Activated B cell treated with CpG ODN at 0.5 μM for 24 hours (primary cell): ENCODE measurements around the gene BABAM2. TPM values are rescaled to one million over a fixed set of nuclear protein-coding genes. Genes with fewer than 3 reads are reported as not detected.

ENCODE experiments used
- ATAC-seq: fragments of 200-7000 bp; cut with Tn5 transposase; one replicate; pipeline ENCODE4 v1.10.0; 2021; ENCODE audit warnings: low read depth, mild to moderate bottlenecking, moderate library complexity
- CTCF ChIA-PET: fragments of 350-600 bp; sonication (Branson Sonifier 250); formaldehyde crosslinking; loops from one replicate; lab custom pipeline; 2021; ENCODE audit warnings: antibody characterized with exemption; lab: Charles Lee
- POLR2A ChIA-PET: fragments of 350-600 bp; sonication (Branson Sonifier 250); formaldehyde crosslinking; loops from one replicate; lab custom pipeline; 2021; ENCODE audit warnings: antibody characterized with exemption; lab: Charles Lee
- DNase-seq: peaks from one replicate; pipeline ENCODE4 v3.0.0; 2022
- H3K27ac Mint-ChIP-seq: one replicate; pipeline ENCODE4 v1.8.0; 2020; ENCODE audit warnings: mixed read lengths
- H3K27me3 Mint-ChIP-seq: one replicate; pipeline ENCODE4 v1.8.0; 2021; ENCODE audit warnings: mixed read lengths
- H3K36me3 Mint-ChIP-seq: one replicate; pipeline ENCODE4 v1.8.0; 2021; ENCODE audit warnings: low read depth, mixed read lengths
- H3K4me1 Mint-ChIP-seq: one replicate; pipeline ENCODE4 v1.8.0; 2021; ENCODE audit warnings: mixed read lengths
- H3K4me3 Mint-ChIP-seq: one replicate; pipeline ENCODE4 v1.8.0; 2020; ENCODE audit warnings: mild to moderate bottlenecking, mixed read lengths
- H3K9me3 Mint-ChIP-seq: one replicate; pipeline ENCODE4 v1.8.0; 2020; ENCODE audit warnings: mixed read lengths
- intact Hi-C: fragments of 100-400 bp; cut with micrococcal nuclease; formaldehyde crosslinking; loops from one replicate; pipeline ENCODE4 v1.15.1; 2024
- total RNA-seq: library from RNA; stranded (reverse); gene quantifications from 2 replicates; pipeline ENCODE4 v1.2.3, GENCODE V29; 2022
- TF ChIP-seq, protein P1 (sequence below): fragments of 200-600 bp; IDR thresholded peaks from one replicate; pipeline ENCODE4 v1.8.0; 2022; ENCODE audit warnings: antibody characterized with exemption, mild to moderate bottlenecking

BABAM2 gene
- total RNA-seq, 1 donor from 2014 or later = 55.6 TPM

GRCh38 chr2:27914041-27914804 is 23.7 kb downstream of the BABAM2 start:
- CTCF ChIA-PET = no interaction called here
- intact Hi-C loops = no loop called here
- DNase-seq (no peak), ATAC-seq (no peak)
- peaks cover 23% of the 10 kb centered on the region for H3K36me3 Mint-ChIP-seq
- peaks cover 23% of the 10 kb centered on the region for H3K4me1 Mint-ChIP-seq
- POLR2A ChIA-PET = interaction anchor here (1.3 kb wide), 1 partner anchor 24 kb away, joined by 3 read pairs; the partner anchor contains the start of genes BABAM2 and RBKS
- no peaks in the 10 kb centered on the region for H3K27me3 Mint-ChIP-seq
- no peak overlapping the region for H3K4me3 Mint-ChIP-seq
- TF ChIP-seq, protein P1, sequence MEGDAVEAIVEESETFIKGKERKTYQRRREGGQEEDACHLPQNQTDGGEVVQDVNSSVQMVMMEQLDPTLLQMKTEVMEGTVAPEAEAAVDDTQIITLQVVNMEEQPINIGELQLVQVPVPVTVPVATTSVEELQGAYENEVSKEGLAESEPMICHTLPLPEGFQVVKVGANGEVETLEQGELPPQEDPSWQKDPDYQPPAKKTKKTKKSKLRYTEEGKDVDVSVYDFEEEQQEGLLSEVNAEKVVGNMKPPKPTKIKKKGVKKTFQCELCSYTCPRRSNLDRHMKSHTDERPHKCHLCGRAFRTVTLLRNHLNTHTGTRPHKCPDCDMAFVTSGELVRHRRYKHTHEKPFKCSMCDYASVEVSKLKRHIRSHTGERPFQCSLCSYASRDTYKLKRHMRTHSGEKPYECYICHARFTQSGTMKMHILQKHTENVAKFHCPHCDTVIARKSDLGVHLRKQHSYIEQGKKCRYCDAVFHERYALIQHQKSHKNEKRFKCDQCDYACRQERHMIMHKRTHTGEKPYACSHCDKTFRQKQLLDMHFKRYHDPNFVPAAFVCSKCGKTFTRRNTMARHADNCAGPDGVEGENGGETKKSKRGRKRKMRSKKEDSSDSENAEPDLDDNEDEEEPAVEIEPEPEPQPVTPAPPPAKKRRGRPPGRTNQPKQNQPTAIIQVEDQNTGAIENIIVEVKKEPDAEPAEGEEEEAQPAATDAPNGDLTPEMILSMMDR = no peak
- H3K9me3 Mint-ChIP-seq = no peaks in the 10 kb centered on the region
- H3K27ac Mint-ChIP-seq = no peak overlapping the region

DNA sequence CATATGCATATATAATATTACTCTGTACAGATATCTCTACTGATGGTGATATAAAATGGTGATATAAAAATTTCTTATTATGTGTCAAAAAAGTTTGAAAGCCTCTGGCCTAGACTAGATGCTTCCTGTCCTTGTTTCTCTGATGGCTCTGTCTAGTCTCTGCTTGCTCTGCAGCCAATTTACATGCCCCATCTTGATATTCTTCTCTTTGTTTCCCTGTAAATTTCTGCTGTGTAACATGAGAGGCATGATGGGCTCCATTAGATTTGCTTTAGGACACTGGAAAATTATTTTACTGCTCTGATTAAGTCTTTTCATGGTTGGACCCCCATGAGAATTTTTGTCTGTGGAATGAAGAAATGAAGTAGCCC is 24.3 kb downstream of the BABAM2 start:
- intact Hi-C loops = no loop called here
- CTCF ChIA-PET = no interaction called here

GRCh38 chr2:27915191-27915590 is 24.7 kb downstream of the BABAM2 start:
- Mint-ChIP-seq H3K27ac (no peak overlapping the region), H3K4me3 (no peak overlapping the region), H3K36me3 (peaks cover 17% of the 10 kb centered on the region), H3K4me1 (peaks cover 27% of the 10 kb centered on the region), H3K9me3 (no peaks in the 10 kb centered on the region), H3K27me3 (no peaks in the 10 kb centered on the region)
- intact Hi-C loops = no loop called here
- DNase-seq = no peak
- no peak for ATAC-seq
- TF ChIP-seq, protein P1 = no peak
- CTCF ChIA-PET = no interaction called here
- POLR2A ChIA-PET = interaction anchor here (0.7 to 1.3 kb wide), 2 partner anchors 25 to 253 kb away, joined by 3 read pairs; partner anchors contain the start of genes BABAM2 and RBKS

More for the DNA sequence above, 24.3 kb downstream of the BABAM2 start:
- Mint-ChIP-seq H3K4me1 (peaks cover 23% of the 10 kb centered on the region), H3K36me3 (peaks cover 18% of the 10 kb centered on the region), H3K27ac (no peak overlapping the region), H3K9me3 (no peaks in the 10 kb centered on the region), H3K27me3 (no peaks in the 10 kb centered on the region), H3K4me3 (no peak overlapping the region)
- POLR2A ChIA-PET = interaction anchor here (0.7 to 1.3 kb wide), 2 partner anchors 24 to 252 kb away, joined by 3 read pairs; partner anchors contain the start of genes BABAM2 and RBKS
- TF ChIP-seq, protein P1 = no peak
- ATAC-seq = no peak
- DNase-seq = no peak

DNA sequence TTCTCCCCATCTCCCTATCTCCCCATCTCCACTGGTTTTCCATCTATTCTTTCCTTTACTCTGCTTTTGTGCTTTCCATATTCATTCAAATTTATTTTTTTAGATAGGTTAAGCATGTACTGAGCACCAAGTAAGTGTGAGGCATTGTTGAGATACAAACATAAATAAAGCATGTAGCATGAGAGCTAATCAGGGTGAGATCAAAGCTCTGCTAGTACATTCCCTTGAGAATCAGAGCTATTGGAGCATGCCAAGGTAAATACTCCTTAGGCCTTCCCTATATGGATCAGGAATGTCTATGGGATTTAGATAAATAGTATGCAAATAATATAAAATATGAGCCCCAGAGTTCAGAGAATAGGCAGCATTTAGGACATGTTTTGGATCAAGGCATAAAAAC is 25.3 kb downstream of the BABAM2 start:
- TF ChIP-seq, protein P1 = no peak
- no peak overlapping the region for H3K27ac Mint-ChIP-seq
- CTCF ChIA-PET = no interaction called here

DNA sequence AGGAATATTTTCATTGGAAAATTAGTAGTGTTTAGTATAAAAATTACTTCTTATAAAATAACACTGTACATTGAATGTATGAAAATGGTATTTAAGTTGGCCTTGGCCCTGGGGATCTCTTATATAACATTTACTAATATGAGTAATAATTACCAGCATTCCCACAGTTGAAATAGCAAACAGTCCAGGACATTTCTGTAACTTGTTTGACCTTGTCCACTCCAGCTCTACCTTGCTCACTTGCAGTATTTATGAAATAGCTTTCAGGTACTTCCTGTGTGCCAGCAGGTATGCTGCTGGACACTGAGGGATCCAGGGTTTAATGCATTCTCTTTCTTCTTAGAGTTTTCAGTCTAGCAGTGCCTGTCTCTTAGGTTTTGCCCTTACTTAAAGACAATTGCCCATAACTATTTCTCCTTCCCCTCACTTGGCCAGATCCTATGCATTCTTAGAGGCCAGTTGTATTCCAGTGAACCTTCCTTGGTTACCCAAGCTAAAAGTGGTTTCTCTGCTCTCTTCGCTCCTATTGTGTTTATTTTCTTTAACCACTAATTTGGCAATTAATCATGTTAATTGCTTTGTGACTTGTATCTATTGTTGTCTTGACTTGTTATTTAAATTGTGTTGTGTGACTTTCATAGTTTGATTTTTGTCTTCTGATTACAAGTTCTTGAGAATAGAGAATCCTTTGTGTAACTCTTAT is 25.9 kb downstream of the BABAM2 start:
- Mint-ChIP-seq H3K4me3 (no peak overlapping the region), H3K9me3 (no peaks in the 10 kb centered on the region), H3K27me3 (no peaks in the 10 kb centered on the region), H3K27ac (no peak overlapping the region), H3K36me3 (peaks cover 15% of the 10 kb centered on the region), H3K4me1 (peaks cover 24% of the 10 kb centered on the region)
- TF ChIP-seq, protein P1 = no peak
- DNase-seq (no peak), ATAC-seq (no peak)
- intact Hi-C loops = no loop called here
- CTCF ChIA-PET = no interaction called here
- POLR2A ChIA-PET = no interaction called here

More for the DNA sequence above, 25.3 kb downstream of the BABAM2 start:
- intact Hi-C loops = no loop called here
- Mint-ChIP-seq H3K36me3 (peaks cover 17% of the 10 kb centered on the region), H3K4me1 (peaks cover 29% of the 10 kb centered on the region), H3K27me3 (no peaks in the 10 kb centered on the region), H3K9me3 (no peaks in the 10 kb centered on the region), H3K4me3 (no peak overlapping the region)
- no peak for ATAC-seq
- DNase-seq = no peak
- POLR2A ChIA-PET = interaction anchor here (0.6 kb wide), 1 partner anchor 26 kb away, joined by 3 read pairs; the partner anchor contains the start of genes BABAM2 and RBKS
